Hematopoietic multipotent progenitor cell treated with erythropoietin and hydrocortisone succinate and interleukin-3 and kit ligand, for 6 days (in vitro differentiated cells): ENCODE measurements around the gene TMEM42.

Source experiments
- DNase-seq: peaks from one replicate; pipeline ENCODE4 v3.0.0-alpha.2; 2015

Gene TMEM42

GRCh38 chr3:44875596-44875995 lies 13.9 kb downstream of the TMEM42 start:
- no peak for DNase-seq

GRCh38 chr3:44877333-44877732 lies 15.6 kb downstream of the TMEM42 start:
- DNase-seq = no peak

- DNase-seq = no peak
Measured at GRCh38 chr3:44880284-44880683, 18.6 kb downstream of the TMEM42 start.

- DNase-seq = peak; percentile 14
Measured at GRCh38 chr3:44883213-44883955, 21.7 kb downstream of the TMEM42 start.

- DNase-seq = no peak
Measured at GRCh38 chr3:44883999-44884431, 22.3 kb downstream of the TMEM42 start.

- DNase-seq = no peak
Measured at GRCh38 chr3:44885618-44886017, 23.9 kb downstream of the TMEM42 start.

- no peak for DNase-seq
Measured at GRCh38 chr3:44886561-44886960, 24.8 kb downstream of the TMEM42 start.

GRCh38 chr3:44887101-44887500 lies 25.4 kb downstream of the TMEM42 start:
- no peak for DNase-seq

GRCh38 chr3:44890258-44890657 lies 28.5 kb downstream of the TMEM42 start:
- no peak for DNase-seq

- no peak for DNase-seq
Measured at GRCh38 chr3:44890852-44891251, 29.1 kb downstream of the TMEM42 start.

- DNase-seq = no peak
Measured at GRCh38 chr3:44892689-44893088, 31.0 kb downstream of the TMEM42 start.

GRCh38 chr3:44893097-44893496 lies 31.4 kb downstream of the TMEM42 start:
- DNase-seq = no peak

GRCh38 chr3:44894485-44894884 lies 32.8 kb downstream of the TMEM42 start:
- DNase-seq = no peak

GRCh38 chr3:44896440-44896839 lies 34.7 kb downstream of the TMEM42 start:
- DNase-seq = no peak

GRCh38 chr3:44899683-44900367 lies 38.1 kb downstream of the TMEM42 start:
- no peak for DNase-seq

GRCh38 chr3:44902628-44903027 lies 40.9 kb downstream of the TMEM42 start:
- DNase-seq = no peak

- no peak for DNase-seq
Measured at GRCh38 chr3:44903314-44903713, 41.6 kb downstream of the TMEM42 start.

- DNase-seq = no peak
Measured at GRCh38 chr3:44903751-44904150, 42.0 kb downstream of the TMEM42 start.

- no peak for DNase-seq
Measured at GRCh38 chr3:44905446-44906157, 43.9 kb downstream of the TMEM42 start.

GRCh38 chr3:44906997-44907396 lies 45.3 kb downstream of the TMEM42 start:
- no peak for DNase-seq

- DNase-seq = no peak
Measured at GRCh38 chr3:44907612-44908011, 45.9 kb downstream of the TMEM42 start.

- DNase-seq = no peak
Measured at GRCh38 chr3:44909063-44909462, 47.4 kb downstream of the TMEM42 start.

GRCh38 chr3:44910693-44911092 lies 49.0 kb downstream of the TMEM42 start:
- no peak for DNase-seq
